ENCODE measurements around the gene CAMK1D.

CAMK1D gene

GRCh38 chr10:12812571-12812970 lies 463.2 kb downstream of the CAMK1D start:
- no peaks in the 10 kb centered on the region for H3K9me3 ChIP-seq
- H3K36me3 ChIP-seq = peaks cover 0 to 27% (median 17%) of the 10 kb centered on the region in 3 donors
- intact Hi-C loops (cut with DNase I; ENCODE audit: low total_unique reads) = no loop called here
- no peak for DNase-seq
- H3K4me3 ChIP-seq = no peak overlapping the region
- TF ChIP-seq, protein P1, sequence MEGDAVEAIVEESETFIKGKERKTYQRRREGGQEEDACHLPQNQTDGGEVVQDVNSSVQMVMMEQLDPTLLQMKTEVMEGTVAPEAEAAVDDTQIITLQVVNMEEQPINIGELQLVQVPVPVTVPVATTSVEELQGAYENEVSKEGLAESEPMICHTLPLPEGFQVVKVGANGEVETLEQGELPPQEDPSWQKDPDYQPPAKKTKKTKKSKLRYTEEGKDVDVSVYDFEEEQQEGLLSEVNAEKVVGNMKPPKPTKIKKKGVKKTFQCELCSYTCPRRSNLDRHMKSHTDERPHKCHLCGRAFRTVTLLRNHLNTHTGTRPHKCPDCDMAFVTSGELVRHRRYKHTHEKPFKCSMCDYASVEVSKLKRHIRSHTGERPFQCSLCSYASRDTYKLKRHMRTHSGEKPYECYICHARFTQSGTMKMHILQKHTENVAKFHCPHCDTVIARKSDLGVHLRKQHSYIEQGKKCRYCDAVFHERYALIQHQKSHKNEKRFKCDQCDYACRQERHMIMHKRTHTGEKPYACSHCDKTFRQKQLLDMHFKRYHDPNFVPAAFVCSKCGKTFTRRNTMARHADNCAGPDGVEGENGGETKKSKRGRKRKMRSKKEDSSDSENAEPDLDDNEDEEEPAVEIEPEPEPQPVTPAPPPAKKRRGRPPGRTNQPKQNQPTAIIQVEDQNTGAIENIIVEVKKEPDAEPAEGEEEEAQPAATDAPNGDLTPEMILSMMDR (IDR thresholded peaks at IDR 0.05) = no peak
- H3K27ac ChIP-seq = no peak overlapping the region
- H3K27me3 ChIP-seq = no peaks in the 10 kb centered on the region
- H3K4me1 ChIP-seq = peaks cover 0 to 19% (median 1%) of the 10 kb centered on the region in 4 donors

- TF ChIP-seq, protein P1 (IDR thresholded peaks at IDR 0.05) = no peak
- Histone ChIP-seq H3K4me3 (no peak overlapping the region), H3K9me3 (no peaks in the 10 kb centered on the region), H3K27ac (no peak overlapping the region), H3K36me3 (peaks cover 0 to 27% (median 17%) of the 10 kb centered on the region in 3 donors), H3K27me3 (no peaks in the 10 kb centered on the region), H3K4me1 (peaks cover 0 to 19% (median 1%) of the 10 kb centered on the region in 4 donors)
- DNase-seq = no peak
- intact Hi-C loops (cut with DNase I; ENCODE audit: low total_unique reads) = no loop called here
Measured at GRCh38 chr10:12814166-12814565, 464.8 kb downstream of the CAMK1D start.

- Histone ChIP-seq H3K4me1 (peaks cover 0 to 27% (median 25%) of the 10 kb centered on the region in 4 donors), H3K4me3 (no peak overlapping the region), H3K36me3 (peaks cover 0 to 24% (median 17%) of the 10 kb centered on the region in 3 donors), H3K9me3 (no peaks in the 10 kb centered on the region), H3K27me3 (no peaks in the 10 kb centered on the region), H3K27ac (no peak overlapping the region)
- no peak for DNase-seq
- intact Hi-C loops (cut with DNase I; ENCODE audit: low total_unique reads) = no loop called here
- TF ChIP-seq, protein P1 (IDR thresholded peaks at IDR 0.05) = no peak
Measured at GRCh38 chr10:12819071-12819470, 469.7 kb downstream of the CAMK1D start.

DNA sequence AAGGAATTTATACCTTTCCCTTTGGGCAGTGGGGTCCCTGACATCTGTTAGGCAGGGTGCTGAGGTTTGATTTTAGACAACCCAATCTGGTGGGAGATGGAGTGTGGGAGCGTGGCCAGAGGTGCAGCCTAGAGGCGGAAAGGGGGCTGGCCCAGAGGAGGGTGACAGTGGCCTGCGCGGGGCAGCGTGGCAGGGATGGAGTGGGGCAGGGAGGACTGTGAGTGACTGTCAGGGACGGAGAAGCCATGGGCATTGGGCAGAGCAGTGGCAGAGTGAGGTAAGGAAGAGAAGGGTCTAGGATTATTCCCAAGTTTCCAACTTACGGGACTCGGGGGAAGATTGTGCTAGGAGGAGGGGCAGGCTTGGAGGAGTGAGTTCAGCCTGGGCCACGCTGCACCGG lies 470.3 kb downstream of the CAMK1D start:
- peaks cover 0 to 18% (median 12%) of the 10 kb centered on the region in 3 donors for H3K36me3 ChIP-seq
- H3K9me3 ChIP-seq = no peaks in the 10 kb centered on the region
- DNase-seq = no peak
- intact Hi-C loops (cut with DNase I; ENCODE audit: low total_unique reads) = no loop called here
- no peaks in the 10 kb centered on the region for H3K27me3 ChIP-seq
- peaks cover 0 to 32% (median 29%) of the 10 kb centered on the region in 4 donors for H3K4me1 ChIP-seq
- H3K27ac ChIP-seq = no peak overlapping the region
- H3K4me3 ChIP-seq = no peak overlapping the region
- TF ChIP-seq, protein P1 (IDR thresholded peaks at IDR 0.05) = no peak

DNA sequence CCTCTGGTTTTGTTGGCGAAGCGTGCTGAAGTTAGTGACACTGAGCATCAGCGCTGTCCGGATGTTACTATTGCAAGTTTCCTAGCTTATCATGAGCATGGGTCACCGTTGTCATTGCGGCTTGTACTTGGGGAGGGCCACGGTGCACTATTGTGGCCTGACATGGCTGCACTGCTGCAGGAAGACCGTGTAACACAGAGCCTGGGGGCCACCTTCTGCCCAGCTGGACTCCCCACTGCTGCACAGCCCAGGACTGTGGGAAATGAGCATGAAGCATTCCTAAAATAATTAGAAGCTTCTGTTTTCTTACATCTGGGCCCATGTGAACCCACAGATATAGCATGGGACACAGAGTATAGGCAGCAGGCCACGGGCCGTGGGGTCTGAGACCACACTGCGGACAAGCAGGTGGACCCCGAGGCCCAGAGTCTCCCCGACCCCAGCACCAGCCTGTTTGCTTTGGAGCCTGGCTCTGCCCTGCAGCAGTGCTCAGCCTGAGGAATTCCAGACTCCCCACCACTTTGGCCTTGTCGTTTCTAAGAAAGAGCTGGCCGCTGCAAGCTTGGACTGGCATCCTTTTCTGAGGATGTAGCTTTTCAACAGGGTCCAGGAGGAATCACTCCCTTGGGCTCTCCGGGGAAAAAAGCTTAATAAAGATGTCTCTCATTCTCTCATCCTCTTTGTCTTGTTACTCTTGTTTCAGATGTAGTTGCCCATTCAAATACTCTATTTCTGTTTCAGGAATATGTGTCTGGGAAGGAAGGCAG lies 473.0 kb downstream of the CAMK1D start:
- Histone ChIP-seq H3K4me3 (no peak overlapping the region), H3K27me3 (no peaks in the 10 kb centered on the region), H3K27ac (peak overlapping the region; percentile 50 to 62), H3K9me3 (no peaks in the 10 kb centered on the region), H3K4me1 (peaks cover 0 to 50% (median 32%) of the 10 kb centered on the region in 4 donors), H3K36me3 (no peaks in the 10 kb centered on the region)
- intact Hi-C loops (cut with DNase I; ENCODE audit: low total_unique reads) = no loop called here
- TF ChIP-seq, protein P1 (IDR thresholded peaks at IDR 0.05) = no peak
- no peak for DNase-seq
